K562 (cell line): ENCODE data around the gene SEC16A. TPM values are rescaled to one million over a fixed set of nuclear protein-coding genes. Genes with fewer than 3 reads are reported as not detected.

Experiments
- ATAC-seq: fragments of 200-7000 bp; cut with Tn5 transposase; 3 replicates; pipeline ENCODE4 v1.9.1; 2020; ENCODE audit warnings: moderate library complexity
- BruUV-seq: library from RNA; stranded (reverse); fragments of 400-500 nt; replicated peaks from 2 replicates; lab custom pipeline; 2021; lab: Mats Ljungman, UMichigan
- CTCF ChIA-PET: fragments of 300-600 bp; formaldehyde crosslinking; extraction: SDS; loops from one replicate; lab custom pipeline; 2021; ENCODE audit warnings: low intra/inter-chr PET ratio; lab: Yijun Ruan, JAX
- POLR2A ChIA-PET: fragments of 300-600, 350-650 bp; sonication (Branson Sonifier 250); formaldehyde crosslinking; extraction: SDS; loops from one replicate; lab custom pipeline; 2021; ENCODE audit warnings: antibody characterized with exemption, inconsistent platforms; lab: Yijun Ruan, JAX
- DNase-seq, 4 experiments: peaks; one replicate each; pipeline versions ENCODE4 v3.0.0 to v3.0.0-alpha.2; 2011 to 2018; ENCODE audit warnings: low spot score in 3 of 4, mixed read lengths in 3 of 4; ENCODE audit errors: extremely low read depth in 1 of 4
- FAIRE-seq: peaks from 2 replicates; lab custom pipeline; 2011; peaks lifted over from hg19 to GRCh38; lab: Jason Lieb, UNC
- H2AFZ ChIP-seq: 2 replicates; pipeline ENCODE4 v1.6.0; 2011; ENCODE audit warnings: low read depth, low read length, control low read depth, inconsistent platforms
- H3K27ac ChIP-seq: fragments of 200-600 bp; 3 replicates; pipeline ENCODE4 v1.8.0; 2011; ENCODE audit warnings: low read depth, mild to moderate bottlenecking, control low read depth, inconsistent platforms, low read length, moderate library complexity, mixed read lengths; ENCODE audit errors: extremely low read depth
- H3K27me3 ChIP-seq, 2 experiments: fragments of 300-600 bp in 1 of 2; 2 replicates in 1 of 2; 3 replicates in 1 of 2; pipeline versions ENCODE4 v1.6.0 to v1.8.0; 2011; ENCODE audit warnings: inconsistent platforms in 2 of 2, low read length in 2 of 2, mild to moderate bottlenecking in 1 of 2, mixed read lengths in 1 of 2, moderate library complexity in 1 of 2; ENCODE audit not compliant: control insufficient read depth in 2 of 2, insufficient read depth in 2 of 2
- H3K36me3 ChIP-seq: fragments of 300-600 bp; 3 replicates; pipeline ENCODE4 v1.8.0; 2011; ENCODE audit warnings: mild to moderate bottlenecking, low read length, inconsistent platforms; ENCODE audit not compliant: control insufficient read depth, insufficient read depth
- H3K4me1 ChIP-seq, 2 experiments: fragments of 200-600 bp in 1 of 2; replicated peaks in 1 of 2; 2 replicates in 1 of 2; 3 replicates in 1 of 2; pipeline versions ENCODE4 v1.5.1 to v1.8.0; 2011; ENCODE audit warnings: inconsistent platforms in 2 of 2, low read length in 2 of 2, mild to moderate bottlenecking in 1 of 2, mixed read lengths in 1 of 2, moderate library complexity in 1 of 2; ENCODE audit not compliant: control insufficient read depth in 2 of 2, insufficient read depth in 2 of 2
- H3K4me2 ChIP-seq: 2 replicates; pipeline ENCODE4 v1.6.1; 2011; ENCODE audit warnings: low read length, control low read depth, inconsistent platforms, mixed read lengths; ENCODE audit not compliant: insufficient read depth
- H3K4me3 ChIP-seq: fragments of 200-600 bp; sonication (generic), shearing (Covaris generic); 2 replicates; pipeline ENCODE4 v1.5.1; 2016; ENCODE audit warnings: control low read depth, inconsistent platforms
- H3K79me2 ChIP-seq: fragments of 200-600 bp; 3 replicates; pipeline ENCODE4 v1.8.0; 2011; ENCODE audit warnings: low read length, inconsistent platforms; ENCODE audit not compliant: control insufficient read depth, insufficient read depth
- H3K9ac ChIP-seq, 2 experiments: 2 replicates each; pipeline versions ENCODE4 v1.6.0 to v1.6.1; 2011; ENCODE audit warnings: low read depth in 2 of 2, low read length in 2 of 2, control low read depth in 1 of 2, inconsistent platforms in 1 of 2, mild to moderate bottlenecking in 1 of 2, mixed read lengths in 1 of 2; ENCODE audit not compliant: insufficient read depth in 1 of 2
- H3K9me1 ChIP-seq: one replicate; pipeline ENCODE4 v1.6.0; 2011; ENCODE audit warnings: inconsistent platforms, mild to moderate bottlenecking, low read length, moderate library complexity; ENCODE audit not compliant: control insufficient read depth, insufficient read depth
- H3K9me3 ChIP-seq: replicated peaks from 2 replicates; pipeline ENCODE4 v1.5.1; 2011; ENCODE audit warnings: low read depth, low read length, inconsistent platforms; ENCODE audit not compliant: control insufficient read depth, insufficient read depth
- H4K20me1 ChIP-seq: replicated peaks from 2 replicates; pipeline ENCODE4 v1.6.1; 2011; ENCODE audit warnings: low read length, inconsistent platforms, mixed read lengths; ENCODE audit not compliant: control insufficient read depth, insufficient read depth
- DIDO1 ChIP-seq: fragments of 450-650 bp; IDR thresholded peaks from 2 replicates; pipeline ENCODE4 v1.6.1; 2016; ENCODE audit warnings: low read depth, missing biosample characterization, missing genetic modification characterization
- FIP1L1 ChIP-seq: fragments of 200-400 bp; formaldehyde crosslinking; IDR thresholded peaks from 2 replicates; pipeline ENCODE4 v1.6.1; 2018; ENCODE audit warnings: mild to moderate bottlenecking, low read depth, low read length; ENCODE audit not compliant: poor library complexity, severe bottlenecking
- PATZ1 ChIP-seq: fragments of 250-450 bp; sonication (Bioruptor Pico); IDR thresholded peaks from 2 replicates; pipeline ENCODE4 v1.5.0; 2020; ENCODE audit warnings: mild to moderate bottlenecking, borderline replicate concordance
- ZNF407 ChIP-seq: fragments of 450-650 bp; IDR thresholded peaks from 2 replicates; pipeline ENCODE4 v1.6.1; 2016; ENCODE audit warnings: low read depth
- WGBS: fragments of 100-300 bp; shearing (Covaris generic); methylation state at CpG from one replicate; pipeline ENCODE4 v1.1.6; 2016; ENCODE audit warnings: low coverage, mixed read lengths; ENCODE audit not compliant: insufficient coverage; ENCODE audit errors: missing lambda C conversion rate; 5-methylcytosine and 5-hydroxymethylcytosine counted together
- in situ Hi-C: fragments of 300-500 bp; cut with MboI; formaldehyde crosslinking; loops from 4 replicates; pipeline ENCODE4 v1.15.0; 2018; ENCODE audit warnings: inconsistent platforms, mixed read lengths
- intact Hi-C: fragments of 100-400 bp; cut with micrococcal nuclease; formaldehyde crosslinking; loops from 2 replicates; pipeline ENCODE4 v1.14.2; 2022
- polyA plus RNA-seq, 8 experiments: library from polyadenylated mRNA; depleted of rRNA in 4 of 8; stranded (reverse) in 5 of 8; unstranded in 3 of 8; fragments of >200 nt; fragmentation: Nextera tagmentation in 2 of 8; fragmentation: Illumina TruSeq in 1 of 8; extraction: Ambion mirVana in 2 of 8; extraction: Trizol in 1 of 8; gene quantifications; 2 replicates each; pipeline versions ENCODE4 v1.2.1 to v1.2.3, GENCODE V29; 2011 to 2014; ENCODE audit warnings: inconsistent platforms in 1 of 8, missing spikeins in 1 of 8
- total RNA-seq, 7 experiments: library from RNA; depleted of rRNA in 6 of 7; stranded (reverse); fragments of >200 nt in 6 of 7; fragmentation: Illumina TruSeq in 2 of 7; extraction: Trizol in 2 of 7; gene quantifications; 2 replicates each; pipeline versions ENCODE4 v1.2.1 to v1.2.3, GENCODE V29; 2011 to 2021; ENCODE audit warnings: low replicate concordance in 1 of 7

SEC16A gene
- total and polyA plus RNA-seq, 9 of the 15 experiments (the other 6 are each of a cell fraction or from before 2014, with no cell fraction given), result 8.3 to 62.8 (median 14.0) TPM

- in situ Hi-C loops, result no loop called here
- BruUV-seq, result no TSS peak
- ATAC-seq (no peak), DNase-seq (no peak), FAIRE-seq (no peak)
- CTCF ChIA-PET, result no interaction called here
- H3K9ac ChIP-seq, result no peak overlapping the region
- no peak overlapping the region for H3K4me2 ChIP-seq
- no peak overlapping the region for H2AFZ ChIP-seq
- no peaks in the 10 kb centered on the region for H3K9me3 ChIP-seq
- WGBS, result 82% methylated on average over 21 of the region's 28 CpGs
- H4K20me1 ChIP-seq, result no peaks in the 10 kb centered on the region
- H3K27me3 ChIP-seq, result no peaks in the 10 kb centered on the region
- no peaks in the 10 kb centered on the region for H3K79me2 ChIP-seq
- H3K9me1 ChIP-seq, result no peaks in the 10 kb centered on the region
- H3K4me1 ChIP-seq, result peaks cover 0 to 36% of the 10 kb centered on the region in 2 experiments; a peak in 2 of 5 replicates
- POLR2A ChIA-PET, result interaction anchor here (0.5 kb wide), 1 partner anchor 137 kb away, joined by 3 read pairs; no protein-coding TSS in a partner anchor
- H3K4me3 ChIP-seq, result no peak overlapping the region
- H3K27ac ChIP-seq, result no peak overlapping the region
- intact Hi-C loops, result no loop called here
- H3K36me3 ChIP-seq, result peaks cover 66% of the 10 kb centered on the region; the same call in 1 of the 3 replicates
- TF ChIP-seq ZNF407 (no peak), PATZ1 (CRISPR knock-in tag) (no peak), FIP1L1 (no peak), DIDO1 (no peak)
These were observed 15.3 kb upstream of the SEC16A start for GRCh38 chr9:136497916-136498695.
